Psoas muscle (tissue), 8 donors: Measurements from ENCODE around the gene CACNA1C. TPM values are rescaled to one million over a fixed set of nuclear protein-coding genes. Genes with fewer than 3 reads are reported as not detected.

Experiments
- ATAC-seq, 4 donors: fragments of 200-7000 bp; cut with Tn5 transposase; one replicate each; pipeline ENCODE4 v1.9.1; 2020; ENCODE audit warnings: moderate library complexity in 3 of 4, mild to moderate bottlenecking in 2 of 4
- DNase-seq, 2 donors: peaks; one replicate each; pipeline ENCODE4 v3.0.0-alpha.2; 2020
- H3K27ac ChIP-seq: fragments of 200-600 bp; one replicate; pipeline ENCODE4 v1.8.0; 2022
- H3K27me3 ChIP-seq, 3 donors: fragments of 200-600 bp in 1 of 3; one replicate each; pipeline versions ENCODE4 v1.6.1 to v1.8.0; 2013 to 2022; ENCODE audit warnings: low read length in 2 of 3, mild to moderate bottlenecking in 2 of 3, moderate library complexity in 1 of 3; ENCODE audit not compliant: insufficient read depth in 3 of 3
- H3K36me3 ChIP-seq, 2 donors: fragments of 200-600 bp in 1 of 2; one replicate each; pipeline versions ENCODE4 v1.6.1 to v1.8.0; 2013 to 2022; ENCODE audit warnings: low read depth in 1 of 2, mild to moderate bottlenecking in 1 of 2, moderate library complexity in 1 of 2; ENCODE audit not compliant: insufficient read depth in 1 of 2
- H3K4me1 ChIP-seq: fragments of 200-600 bp; one replicate; pipeline ENCODE4 v1.8.0; 2022
- H3K4me3 ChIP-seq: fragments of 200-600 bp; one replicate; pipeline ENCODE4 v1.8.0; 2022; ENCODE audit warnings: mild to moderate bottlenecking
- H3K9me3 ChIP-seq: fragments of 200-600 bp; one replicate; pipeline ENCODE4 v1.8.0; 2022
- CTCF ChIP-seq: fragments of 200-600 bp; IDR thresholded peaks from one replicate; pipeline ENCODE4 v1.8.0; 2022; ENCODE audit warnings: antibody characterized with exemption
- WGBS, 3 donors: extraction: QIAGEN DNeasy Blood & Tissue Kit; methylation state at CpG; one replicate each; pipeline versions ENCODE4 v1.1.6 to v1.1.7; 2013; 5-methylcytosine and 5-hydroxymethylcytosine counted together
- intact Hi-C, 2 donors: fragments of 100-400 bp; cut with DNase I; formaldehyde crosslinking; loops; one replicate each; pipeline versions ENCODE4 v1.11.0 to v1.14.2; 2022
- polyA plus RNA-seq, 3 donors: library from polyadenylated mRNA; stranded (reverse); fragments of 200-250 nt; gene quantifications; one replicate each; pipeline ENCODE4 v1.2.3, GENCODE V29; 2013
- total RNA-seq, 4 donors: library from RNA; stranded (reverse); fragmentation: NEBNext Ultra II Directional in 2 of 4; extraction: Animal tissue kit (Norgen Biotek cat#: 25700) in 2 of 4; gene quantifications; one replicate each; pipeline versions ENCODE4 v1.2.1 to v1.2.4, GENCODE V29; 2021 to 2023
- donor health status: healthy with polysubstance abuse.
- donor health status: DM: no; HTN: no; CAD: no; lungs with moderate emphysema.
- donor health status: Bipolar disorder and iron deficiency.
- donor health status: healthy.
- donor health status: DM: yes; HTN: yes; CAD: no.
- donor health status: DM: no; HTN: no; CAD: no.
- donor health status: DM: no; HTN: no; CAD: no.
- donor health status: DM: yes; HTN: yes; CAD: no.

Gene CACNA1C
- total and polyA plus RNA-seq, 7 donors: 0.26 to 2.9 (median 0.95) TPM

- no peak for DNase-seq
- no peak for TF ChIP-seq CTCF
- intact Hi-C loops: no loop called here
- WGBS, 3 donors: 86 to 90% (median 89%) methylated on average over 9 of the region's 9 CpGs
- Histone ChIP-seq H3K27ac (no peak overlapping the region), H3K4me1 (peaks cover 7% of the 10 kb centered on the region), H3K4me3 (no peak overlapping the region), H3K9me3 (no peaks in the 10 kb centered on the region), H3K36me3 (no peaks in the 10 kb centered on the region), H3K27me3 (peaks cover 0 to 18% (median 0%) of the 10 kb centered on the region in 3 donors)
- ATAC-seq: no peak
These were observed 525.4 kb downstream of the CACNA1C start for GRCh38 chr12:2578211-2578610.

GRCh38 chr12:2578772-2579171 lies 526.0 kb downstream of the CACNA1C start:
- H3K4me1 ChIP-seq: peaks cover 7% of the 10 kb centered on the region
- DNase-seq (no peak), ATAC-seq (no peak)
- H3K4me3 ChIP-seq: no peak overlapping the region
- H3K9me3 ChIP-seq: no peaks in the 10 kb centered on the region
- H3K27ac ChIP-seq: no peak overlapping the region
- peaks cover 0 to 21% (median 0%) of the 10 kb centered on the region in 3 donors for H3K27me3 ChIP-seq
- 79 to 90% (median 86%) methylated on average over 6 of the region's 6 CpGs for WGBS, 3 donors
- TF ChIP-seq CTCF: no peak
- H3K36me3 ChIP-seq: no peaks in the 10 kb centered on the region
- intact Hi-C loops: no loop called here

GRCh38 chr12:2580821-2581220 lies 528.0 kb downstream of the CACNA1C start:
- peaks cover 0 to 40% (median 3%) of the 10 kb centered on the region in 3 donors for H3K27me3 ChIP-seq
- H3K36me3 ChIP-seq: no peaks in the 10 kb centered on the region
- TF ChIP-seq CTCF: no peak
- ATAC-seq: no peak
- no peak overlapping the region for H3K4me3 ChIP-seq
- 48 to 69% (median 68%) methylated on average over 3 of the region's 3 CpGs for WGBS, 3 donors
- peaks cover 7% of the 10 kb centered on the region for H3K4me1 ChIP-seq
- no peaks in the 10 kb centered on the region for H3K9me3 ChIP-seq
- no peak overlapping the region for H3K27ac ChIP-seq
- intact Hi-C loops: loop anchor here (5.0 to 10.0 kb wide), 3 partner anchors 276 to 524 kb away; no protein-coding TSS in a partner anchor
- no peak for DNase-seq

- H3K9me3 ChIP-seq: no peaks in the 10 kb centered on the region
- 78 to 80% (median 80%) methylated on average over 15 of the region's 15 CpGs for WGBS, 3 donors
- ATAC-seq: no peak
These were observed 528.7 kb downstream of the CACNA1C start for GRCh38 chr12:2581293-2582045.

More at GRCh38 chr12:2581293-2582045, 528.7 kb downstream of the CACNA1C start:
- Histone ChIP-seq H3K4me3 (no peak overlapping the region), H3K27me3 (peaks cover 0 to 41% (median 3%) of the 10 kb centered on the region in 3 donors), H3K36me3 (no peaks in the 10 kb centered on the region), H3K4me1 (peaks cover 7% of the 10 kb centered on the region), H3K27ac (no peak overlapping the region)
- no peak for TF ChIP-seq CTCF
- intact Hi-C loops: loop anchor here (5.0 to 10.0 kb wide), 3 partner anchors 277 to 524 kb away; no protein-coding TSS in a partner anchor
- DNase-seq: no peak
